Cardiac muscle cell (in vitro differentiated cells and primary cell): Measurements from ENCODE around the gene NF1. TPM values are rescaled to one million over a fixed set of nuclear protein-coding genes. Genes with fewer than 3 reads are reported as not detected.

ENCODE experiments used
- DNase-seq, 2 donors: peaks; one replicate each; pipeline versions ENCODE4 v3.0.0 to v3.0.0-alpha.2; 2010 to 2017; ENCODE audit warnings: low read depth in 1 of 2, low spot score in 1 of 2
- H3K27ac ChIP-seq: fragments of 200-600 bp; sonication (generic); 2 replicates; pipeline ENCODE4 v1.5.1; 2016
- H3K27me3 ChIP-seq: fragments of 200-600 bp; sonication (generic); 2 replicates; pipeline ENCODE4 v1.6.0; 2016; ENCODE audit warnings: control low read depth
- H3K36me3 ChIP-seq: fragments of 200-600 bp; sonication (generic); 2 replicates; pipeline ENCODE4 v1.5.1; 2016; ENCODE audit warnings: control low read depth
- H3K4me1 ChIP-seq: fragments of 200-600 bp; sonication (generic); 2 replicates; pipeline ENCODE4 v1.8.1; 2017; ENCODE audit warnings: low read depth, mild to moderate bottlenecking, mixed run types
- H3K4me3 ChIP-seq: fragments of 200-600 bp; sonication (generic); 2 replicates; pipeline ENCODE4 v1.5.1; 2016; ENCODE audit warnings: mild to moderate bottlenecking
- H3K9me3 ChIP-seq: fragments of 200-600 bp; sonication (generic); 2 replicates; pipeline ENCODE4 v1.5.1; 2017; ENCODE audit warnings: low read depth, mild to moderate bottlenecking, control low read depth
- polyA plus RNA-seq: library from polyadenylated mRNA; unstranded; fragments of >200 nt; fragmentation: Nextera tagmentation; extraction: Ambion mirVana; gene quantifications from 2 replicates; pipeline ENCODE4 v1.2.1, GENCODE V29; 2016
- total RNA-seq: library from RNA; depleted of rRNA; stranded (reverse); fragments of >200 nt; gene quantifications from 2 replicates; pipeline ENCODE4 v1.2.3, GENCODE V29; 2016
- TF ChIP-seq, protein P1 (sequence below): IDR thresholded peaks from 2 replicates; pipeline ENCODE4 v1.5.1; 2012; ENCODE audit warnings: low read depth, mild to moderate bottlenecking, low read length

The NF1 gene
- total and polyA plus RNA-seq, 2 experiments from 2014 or later: 17.7 to 32.9 TPM

DNA sequence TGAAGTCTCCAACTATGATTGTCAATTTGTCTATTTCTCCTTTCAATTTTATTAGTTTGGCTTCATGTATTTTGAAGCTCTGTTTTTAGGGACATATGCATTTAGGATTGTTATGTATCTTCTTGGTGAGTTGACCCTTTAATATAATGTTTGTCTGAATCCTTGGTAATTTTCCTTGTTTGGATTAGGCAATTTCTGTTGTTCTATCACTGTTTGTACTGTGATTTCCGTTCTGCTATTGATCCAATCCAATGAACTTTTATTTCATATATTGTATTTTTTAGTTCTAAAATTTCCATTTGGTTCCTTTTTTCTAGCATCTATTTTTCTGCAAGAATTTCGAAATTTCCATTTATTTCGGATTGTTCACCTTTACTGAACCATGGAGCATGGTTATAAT, 327.7 kb downstream of the NF1 start:
- no peak overlapping the region for H3K27ac ChIP-seq
- peaks cover 9% of the 10 kb centered on the region for H3K4me1 ChIP-seq
- TF ChIP-seq, protein P1, sequence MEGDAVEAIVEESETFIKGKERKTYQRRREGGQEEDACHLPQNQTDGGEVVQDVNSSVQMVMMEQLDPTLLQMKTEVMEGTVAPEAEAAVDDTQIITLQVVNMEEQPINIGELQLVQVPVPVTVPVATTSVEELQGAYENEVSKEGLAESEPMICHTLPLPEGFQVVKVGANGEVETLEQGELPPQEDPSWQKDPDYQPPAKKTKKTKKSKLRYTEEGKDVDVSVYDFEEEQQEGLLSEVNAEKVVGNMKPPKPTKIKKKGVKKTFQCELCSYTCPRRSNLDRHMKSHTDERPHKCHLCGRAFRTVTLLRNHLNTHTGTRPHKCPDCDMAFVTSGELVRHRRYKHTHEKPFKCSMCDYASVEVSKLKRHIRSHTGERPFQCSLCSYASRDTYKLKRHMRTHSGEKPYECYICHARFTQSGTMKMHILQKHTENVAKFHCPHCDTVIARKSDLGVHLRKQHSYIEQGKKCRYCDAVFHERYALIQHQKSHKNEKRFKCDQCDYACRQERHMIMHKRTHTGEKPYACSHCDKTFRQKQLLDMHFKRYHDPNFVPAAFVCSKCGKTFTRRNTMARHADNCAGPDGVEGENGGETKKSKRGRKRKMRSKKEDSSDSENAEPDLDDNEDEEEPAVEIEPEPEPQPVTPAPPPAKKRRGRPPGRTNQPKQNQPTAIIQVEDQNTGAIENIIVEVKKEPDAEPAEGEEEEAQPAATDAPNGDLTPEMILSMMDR: no peak
- no peak for DNase-seq
- no peaks in the 10 kb centered on the region for H3K36me3 ChIP-seq
- no peak overlapping the region for H3K4me3 ChIP-seq
- H3K27me3 ChIP-seq: no peaks in the 10 kb centered on the region
- H3K9me3 ChIP-seq: no peaks in the 10 kb centered on the region

DNA sequence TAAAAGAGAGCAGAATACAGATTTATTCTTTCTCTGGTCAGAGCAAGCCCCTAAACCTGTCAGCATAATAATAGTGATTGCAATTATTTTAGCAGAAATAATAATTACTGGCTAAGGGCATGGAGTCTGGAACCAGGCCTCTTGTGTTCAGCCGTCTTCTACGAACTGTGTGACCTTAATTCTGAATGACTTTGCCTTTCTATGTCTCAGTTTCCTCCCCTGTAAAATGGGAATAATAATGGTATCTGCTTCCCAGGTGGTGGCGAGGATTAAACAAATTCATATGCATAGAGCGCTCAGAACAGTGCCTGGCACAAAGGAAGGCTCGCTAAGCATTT, 330.1 kb downstream of the NF1 start:
- no peaks in the 10 kb centered on the region for H3K36me3 ChIP-seq
- no peak overlapping the region for H3K4me3 ChIP-seq
- H3K27me3 ChIP-seq: no peaks in the 10 kb centered on the region
- TF ChIP-seq, protein P1: no peak
- no peak for DNase-seq
- H3K27ac ChIP-seq: peak overlapping the region; percentile 46
- no peaks in the 10 kb centered on the region for H3K9me3 ChIP-seq
- peaks cover 9% of the 10 kb centered on the region for H3K4me1 ChIP-seq

DNA sequence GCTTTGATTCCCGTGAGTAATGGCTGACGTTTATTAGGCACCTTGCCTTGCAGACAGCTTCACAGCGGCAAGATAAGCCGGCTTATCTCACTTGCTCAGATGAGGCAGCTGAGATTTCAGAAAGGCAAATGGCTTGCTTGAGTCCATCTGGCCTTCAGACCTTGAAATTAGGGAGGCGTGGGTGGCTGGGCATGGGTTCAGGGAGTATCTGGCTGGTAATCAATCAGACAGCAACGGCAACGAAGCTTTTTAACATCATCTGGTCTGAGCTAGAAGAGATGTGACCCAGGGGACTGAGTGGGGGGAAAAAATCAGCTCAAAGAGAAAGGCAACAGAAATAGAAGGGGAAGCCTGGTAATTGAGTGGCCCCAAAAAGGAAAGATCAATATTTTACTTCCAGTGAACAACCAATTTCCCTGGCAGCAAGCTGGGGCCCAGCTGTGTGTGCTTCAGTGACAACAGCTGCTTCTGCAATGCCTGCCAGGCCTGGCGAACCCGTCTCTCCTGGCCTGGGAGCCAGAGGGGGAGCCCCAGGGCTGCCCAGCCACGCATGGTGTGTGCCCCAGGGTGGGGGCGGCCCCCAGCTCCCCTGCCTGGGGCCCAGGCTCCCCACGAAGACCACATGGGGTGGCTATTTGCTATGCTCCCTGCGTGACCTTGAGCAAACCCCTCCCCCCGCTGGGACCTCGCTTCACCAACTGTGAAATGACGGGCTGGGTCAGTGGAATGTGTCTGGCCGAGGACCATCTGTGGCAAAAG, 330.7 kb downstream of the NF1 start:
- Histone ChIP-seq H3K4me1 (peaks cover 9% of the 10 kb centered on the region), H3K4me3 (no peak overlapping the region), H3K36me3 (no peaks in the 10 kb centered on the region), H3K9me3 (no peaks in the 10 kb centered on the region), H3K27ac (peak overlapping the region; percentile 46), H3K27me3 (no peaks in the 10 kb centered on the region)
- peak in 1 of 2 donors; percentile 33 for DNase-seq
- TF ChIP-seq, protein P1: no peak

Other genes starting within 250 kb of the NF1 start
- gene TEFM, start 188.7 kb upstream of the NF1 start, total RNA-seq: 15.6 and 18.1 TPM in 2 replicates
- 17.6 and 22.4 TPM in 2 replicates for gene TEFM, start 188.7 kb upstream of the NF1 start, polyA plus RNA-seq
- gene ADAP2, start 173.0 kb upstream of the NF1 start, total RNA-seq: 0.11 and 1.0 TPM in 2 replicates
- 0.24 and 0.71 TPM in 2 replicates for gene ADAP2, start 173.0 kb upstream of the NF1 start, polyA plus RNA-seq
- gene RNF135, start 123.9 kb upstream of the NF1 start, total RNA-seq: 2.6 and 4.1 TPM in 2 replicates
- 1.3 and 1.4 TPM in 2 replicates for gene RNF135, start 123.9 kb upstream of the NF1 start, polyA plus RNA-seq
- not detected in 2 replicates for gene OMG, start 202.3 kb downstream of the NF1 start, total RNA-seq
- gene OMG, start 202.3 kb downstream of the NF1 start, polyA plus RNA-seq: 0.94 and 0.99 TPM in 2 replicates
- not detected in 2 replicates for gene EVI2B, start 219.1 kb downstream of the NF1 start, total RNA-seq
- gene EVI2B, start 219.1 kb downstream of the NF1 start, polyA plus RNA-seq: 0.42 and 1.2 TPM in 2 replicates
- not detected in 2 replicates for gene EVI2A, start 226.6 kb downstream of the NF1 start, total RNA-seq
- gene EVI2A, start 226.6 kb downstream of the NF1 start, polyA plus RNA-seq: 0.25 and 0.99 TPM in 2 replicates